Measurements from ENCODE around the gene SDK1. TPM values are rescaled to one million over a fixed set of nuclear protein-coding genes. Genes with fewer than 3 reads are reported as not detected.

Gene SDK1
- total RNA-seq, 1 donor from 2014 or later: 10.9 TPM

GRCh38 chr7:4021413-4021812, 720.4 kb downstream of the SDK1 start:
- no peak overlapping the region for H3K27ac Mint-ChIP-seq (ENCODE audit: unreplicated experiment)
- no peaks in the 10 kb centered on the region for H3K27me3 Mint-ChIP-seq (ENCODE audit: low read depth)
- H3K36me3 Mint-ChIP-seq (ENCODE audit: low read depth): peaks cover 15% of the 10 kb centered on the region
- H3K4me3 Mint-ChIP-seq (ENCODE audit: unreplicated experiment): no peak overlapping the region
- peaks cover 21% of the 10 kb centered on the region for H3K9me3 Mint-ChIP-seq (ENCODE audit: low read depth)
- H3K4me1 Mint-ChIP-seq (ENCODE audit: low read depth): no peaks in the 10 kb centered on the region
- TF ChIP-seq, protein P1, sequence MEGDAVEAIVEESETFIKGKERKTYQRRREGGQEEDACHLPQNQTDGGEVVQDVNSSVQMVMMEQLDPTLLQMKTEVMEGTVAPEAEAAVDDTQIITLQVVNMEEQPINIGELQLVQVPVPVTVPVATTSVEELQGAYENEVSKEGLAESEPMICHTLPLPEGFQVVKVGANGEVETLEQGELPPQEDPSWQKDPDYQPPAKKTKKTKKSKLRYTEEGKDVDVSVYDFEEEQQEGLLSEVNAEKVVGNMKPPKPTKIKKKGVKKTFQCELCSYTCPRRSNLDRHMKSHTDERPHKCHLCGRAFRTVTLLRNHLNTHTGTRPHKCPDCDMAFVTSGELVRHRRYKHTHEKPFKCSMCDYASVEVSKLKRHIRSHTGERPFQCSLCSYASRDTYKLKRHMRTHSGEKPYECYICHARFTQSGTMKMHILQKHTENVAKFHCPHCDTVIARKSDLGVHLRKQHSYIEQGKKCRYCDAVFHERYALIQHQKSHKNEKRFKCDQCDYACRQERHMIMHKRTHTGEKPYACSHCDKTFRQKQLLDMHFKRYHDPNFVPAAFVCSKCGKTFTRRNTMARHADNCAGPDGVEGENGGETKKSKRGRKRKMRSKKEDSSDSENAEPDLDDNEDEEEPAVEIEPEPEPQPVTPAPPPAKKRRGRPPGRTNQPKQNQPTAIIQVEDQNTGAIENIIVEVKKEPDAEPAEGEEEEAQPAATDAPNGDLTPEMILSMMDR (IDR thresholded peaks at IDR 0.05): no peak
- no peak for DNase-seq (ENCODE audit: low spot score)

GRCh38 chr7:4022265-4022664, 721.2 kb downstream of the SDK1 start:
- DNase-seq (ENCODE audit: low spot score): no peak
- TF ChIP-seq, protein P1 (IDR thresholded peaks at IDR 0.05): no peak
- H3K4me1 Mint-ChIP-seq (ENCODE audit: low read depth): no peaks in the 10 kb centered on the region
- peaks cover 21% of the 10 kb centered on the region for H3K9me3 Mint-ChIP-seq (ENCODE audit: low read depth)
- H3K4me3 Mint-ChIP-seq (ENCODE audit: unreplicated experiment): no peak overlapping the region
- peaks cover 9% of the 10 kb centered on the region for H3K36me3 Mint-ChIP-seq (ENCODE audit: low read depth)
- no peaks in the 10 kb centered on the region for H3K27me3 Mint-ChIP-seq (ENCODE audit: low read depth)
- no peak overlapping the region for H3K27ac Mint-ChIP-seq (ENCODE audit: unreplicated experiment)

GRCh38 chr7:4023502-4023901, 722.5 kb downstream of the SDK1 start:
- peaks cover 14% of the 10 kb centered on the region for H3K9me3 Mint-ChIP-seq (ENCODE audit: low read depth)
- TF ChIP-seq, protein P1 (IDR thresholded peaks at IDR 0.05): no peak

DNA sequence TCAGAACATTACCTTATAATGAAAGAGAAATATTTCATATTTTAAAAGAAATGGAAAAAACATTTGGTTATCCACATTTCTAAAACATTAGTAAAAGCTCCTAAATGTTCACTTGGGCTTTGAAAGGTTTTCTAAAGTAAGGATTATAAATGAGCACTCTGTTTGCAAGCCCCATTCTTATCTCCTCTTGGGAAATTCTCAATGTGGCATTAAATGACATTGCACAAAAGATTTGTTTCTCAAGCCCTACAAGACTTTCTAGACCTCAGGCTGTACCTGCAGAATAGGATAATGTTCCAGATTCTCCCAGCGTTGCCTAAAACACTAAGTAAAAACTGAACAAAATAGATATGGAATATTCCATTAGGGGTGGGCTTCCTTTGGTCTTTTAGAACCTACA, 723.1 kb downstream of the SDK1 start:
- no peaks in the 10 kb centered on the region for H3K27me3 Mint-ChIP-seq (ENCODE audit: low read depth)
- no peak overlapping the region for H3K4me3 Mint-ChIP-seq (ENCODE audit: unreplicated experiment)
- TF ChIP-seq, protein P1 (IDR thresholded peaks at IDR 0.05): no peak
- no peak for DNase-seq (ENCODE audit: low spot score)
- H3K9me3 Mint-ChIP-seq (ENCODE audit: low read depth): peaks cover 8% of the 10 kb centered on the region
- H3K4me1 Mint-ChIP-seq (ENCODE audit: low read depth): no peaks in the 10 kb centered on the region
- peaks cover 4% of the 10 kb centered on the region for H3K36me3 Mint-ChIP-seq (ENCODE audit: low read depth)
- H3K27ac Mint-ChIP-seq (ENCODE audit: unreplicated experiment): no peak overlapping the region

More at GRCh38 chr7:4023502-4023901, 722.5 kb downstream of the SDK1 start:
- H3K4me1 Mint-ChIP-seq (ENCODE audit: low read depth): no peaks in the 10 kb centered on the region
- no peak for DNase-seq (ENCODE audit: low spot score)
- no peak overlapping the region for H3K4me3 Mint-ChIP-seq (ENCODE audit: unreplicated experiment)
- no peak overlapping the region for H3K27ac Mint-ChIP-seq (ENCODE audit: unreplicated experiment)
- H3K27me3 Mint-ChIP-seq (ENCODE audit: low read depth): no peaks in the 10 kb centered on the region
- H3K36me3 Mint-ChIP-seq (ENCODE audit: low read depth): peaks cover 6% of the 10 kb centered on the region

DNA sequence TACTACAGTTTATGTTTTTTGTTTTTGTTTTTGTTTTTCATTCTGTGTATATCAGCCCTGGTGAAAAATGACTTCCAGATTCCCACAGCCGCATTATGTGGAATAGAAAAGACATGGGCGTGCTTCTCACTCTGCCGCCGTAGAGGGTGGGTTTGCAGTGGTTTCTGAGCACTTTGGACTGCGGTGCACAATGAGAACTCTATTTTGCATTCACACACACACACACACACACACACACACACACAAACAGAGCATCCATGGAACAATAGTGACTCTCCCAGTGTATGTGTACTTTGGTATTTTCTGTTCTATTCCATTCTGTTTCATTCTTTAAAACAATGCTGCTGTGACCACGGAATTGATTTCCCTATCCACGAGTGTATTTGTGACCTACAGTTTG, 723.8 kb downstream of the SDK1 start:
- Mint-ChIP-seq H3K27ac (ENCODE audit: unreplicated experiment) (no peak overlapping the region), H3K27me3 (ENCODE audit: low read depth) (no peaks in the 10 kb centered on the region), H3K4me3 (ENCODE audit: unreplicated experiment) (no peak overlapping the region), H3K9me3 (ENCODE audit: low read depth) (peaks cover 2% of the 10 kb centered on the region), H3K4me1 (ENCODE audit: low read depth) (no peaks in the 10 kb centered on the region), H3K36me3 (ENCODE audit: low read depth) (peaks cover 2% of the 10 kb centered on the region)
- TF ChIP-seq, protein P1 (IDR thresholded peaks at IDR 0.05): no peak
- no peak for DNase-seq (ENCODE audit: low spot score)

All from chondrocyte (in vitro differentiated cells).